Raji (cell line): ENCODE results near the gene UCKL1.

Experiments used
- POLR2A ChIP-seq: IDR thresholded peaks from 2 replicates; pipeline ENCODE4 v1.6.1; 2011; ENCODE audit warnings: low read depth, low read length, control low read depth; ENCODE audit not compliant: insufficient read depth

Gene UCKL1

GRCh38 chr20:63895202-63895951 lies 60.8 kb downstream of the UCKL1 start:
- TF ChIP-seq POLR2A: no peak

GRCh38 chr20:63894358-63895201 lies 61.6 kb downstream of the UCKL1 start, which contains the start of gene DNAJC5:
Gene DNAJC5, plus strand, starts transcription at chr20:63895126. Its CDS starts 33,220 bp downstream, at chr20:63928346.
- peak; percentile 65 for TF ChIP-seq POLR2A

GRCh38 chr20:63893999-63894357 lies 62.2 kb downstream of the UCKL1 start:
- no peak for TF ChIP-seq POLR2A

- TF ChIP-seq POLR2A: no peak
Measured at GRCh38 chr20:63892402-63892801, 63.8 kb downstream of the UCKL1 start.

- TF ChIP-seq POLR2A: no peak
Measured at GRCh38 chr20:63891061-63892002, 64.9 kb downstream of the UCKL1 start.

GRCh38 chr20:63890616-63891015 lies 65.6 kb downstream of the UCKL1 start:
- no peak for TF ChIP-seq POLR2A

GRCh38 chr20:63890201-63890576 lies 66.0 kb downstream of the UCKL1 start:
- TF ChIP-seq POLR2A: no peak
